Dorsolateral prefrontal cortex (tissue), 118 donors: Measurements from ENCODE around the gene SLC25A3. TPM values are rescaled to one million over a fixed set of nuclear protein-coding genes. Genes with fewer than 3 reads are reported as not detected.

Experiments
- total RNA-seq, 120 experiments: library from RNA; stranded (reverse); gene quantifications; one replicate each; pipeline versions ENCODE4 v1.2.3 to v1.2.4, GENCODE V29; 2022

Gene SLC25A3
- total RNA-seq, 120 experiments from 2014 or later, result 217 to 466 (median 347) TPM

Other genes starting within 250 kb of the SLC25A3 start
- 10 to 100 TPM; 31.3 to 59.7 (median 44.0) TPM for gene TMPO, start 78.1 kb upstream of the SLC25A3 start, total RNA-seq
- gene IKBIP, start 51.1 kb downstream of the SLC25A3 start, total RNA-seq, result 1 to 10 TPM; 1.4 to 7.5 (median 3.1) TPM
- gene APAF1, start 51.6 kb downstream of the SLC25A3 start, total RNA-seq, result 10 to 100 TPM in 117 of 120 experiments, 1 to 10 TPM in 3; 9.1 to 25.1 (median 14.5) TPM